ENCODE measurements around the gene ASCL5. TPM values are rescaled to one million over a fixed set of nuclear protein-coding genes. Genes with fewer than 3 reads are reported as not detected.

The ASCL5 gene
- total and polyA plus RNA-seq, 10 of the 15 experiments (the other 5 are each of a cell fraction or from before 2014, with no cell fraction given), result 0.04 TPM; not detected in 9

DNA sequence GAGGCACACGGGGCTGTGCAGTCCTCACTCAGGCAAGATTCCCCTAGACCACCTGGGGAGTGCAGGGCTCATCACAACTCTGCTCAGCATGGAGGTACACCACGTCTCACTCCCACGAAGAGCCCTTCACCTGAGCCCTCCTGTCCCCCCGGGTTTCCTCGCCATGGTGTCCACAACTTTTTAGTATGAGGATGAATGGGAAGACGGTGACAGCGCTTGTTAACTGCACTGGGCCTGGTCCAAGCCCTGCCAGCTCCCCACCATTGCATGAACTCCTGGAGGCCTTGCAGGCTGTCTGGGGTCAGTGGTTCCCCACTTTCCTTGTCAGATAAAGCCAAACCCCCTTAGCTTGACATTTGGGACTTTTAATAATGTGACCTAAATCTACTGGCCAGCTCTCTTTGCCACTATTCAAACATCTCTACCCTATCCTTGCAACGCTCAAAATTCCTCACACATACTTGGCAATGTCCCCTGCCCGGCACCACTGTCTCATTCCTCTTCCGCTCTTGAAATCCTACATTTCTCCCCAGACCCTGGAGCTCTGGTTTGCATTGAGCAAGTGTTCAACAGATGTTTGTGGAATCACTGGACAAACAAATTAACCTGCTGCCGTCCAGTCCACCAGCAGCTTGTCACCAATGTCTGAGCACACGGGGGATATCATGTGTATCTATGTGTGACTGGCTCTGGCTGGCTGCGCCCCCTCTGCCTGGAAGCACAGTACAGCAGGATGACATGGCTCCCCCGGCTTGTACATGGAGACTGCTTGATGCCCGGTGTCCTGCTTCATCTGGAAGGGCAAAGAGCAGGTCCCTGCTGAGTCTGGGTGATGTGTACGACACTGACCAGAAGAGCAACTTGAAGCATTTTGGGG lies 16.1 kb upstream of the ASCL5 start:
- BruUV-seq (replicated peaks), result no TSS peak
- H3K79me2 ChIP-seq (ENCODE audit: control insufficient read depth, insufficient read depth, low read length), result no peaks in the 10 kb centered on the region
- H3K4me1 ChIP-seq (ENCODE audit: control insufficient read depth, insufficient read depth, low read length), result no peaks in the 10 kb centered on the region
- in situ Hi-C loops (cut with MboI), result no loop called here
- no peak overlapping the region for H3K4me3 ChIP-seq
- 88% methylated on average over 16 of the region's 16 CpGs for WGBS (ENCODE audit: insufficient coverage, insufficient replicate concordance, low lambda C conversion rate, missing lambda C conversion rate)
- ATAC-seq, result no peak
- TF ChIP-seq ETV6 (conservative IDR thresholded peaks at IDR 0.05 in 1 of 2, IDR thresholded peaks at IDR 0.05 in 1 of 2; ENCODE audit: borderline replicate concordance in 1 of 2, low read depth in 1 of 2) (no peak), E2F8 (IDR thresholded peaks at IDR 0.05; ENCODE audit: low read depth, partially characterized antibody) (no peak), NRF1 (conservative IDR thresholded peaks at IDR 0.05; ENCODE audit: low read depth, low read length) (no peak), PAX8 (IDR thresholded peaks at IDR 0.05) (no peak), ZBED1 (IDR thresholded peaks at IDR 0.05; ENCODE audit: borderline replicate concordance) (no peak), PML (IDR thresholded peaks at IDR 0.05; ENCODE audit: low read length) (no peak), IRF4 (IDR thresholded peaks at IDR 0.05; ENCODE audit: low read depth, low read length) (no peak)
- ChIA-PET RAD21 (ENCODE audit: unreplicated experiment) (no interaction called here), CTCF (interaction anchor here (1.2 kb wide), 1 partner anchor 24 kb away, joined by 5 read pairs; no protein-coding TSS in a partner anchor), POLR2A (no interaction called here), SMC1A (ENCODE audit: uncharacterized antibody, unreplicated experiment) (no interaction called here)
- no peaks in the 10 kb centered on the region; the same call in 1 of the 2 replicates for H4K20me1 ChIP-seq (ENCODE audit: control insufficient read depth, insufficient read depth)
- peaks cover 4% of the 10 kb centered on the region in 2 experiments; a peak in 3 of 4 replicates for H3K36me3 ChIP-seq (ENCODE audit: control insufficient read depth in 2 of 2, insufficient read depth in 2 of 2, low read length in 1 of 2)
- no peak for FAIRE-seq
- DNase-seq (ENCODE audit: low read depth, low spot score), result no peak
- H3K27me3 ChIP-seq (replicated peaks in 1 of 2; ENCODE audit: control insufficient read depth in 2 of 2, insufficient read depth in 2 of 2, low read length in 1 of 2), result no peaks in the 10 kb centered on the region
- H3K9me3 ChIP-seq (replicated peaks; ENCODE audit: control insufficient read depth, insufficient read depth, low read length), result no peaks in the 10 kb centered on the region
- intact Hi-C loops (cut with micrococcal nuclease; ENCODE audit: unreplicated experiment), result no loop called here
- H3K9ac ChIP-seq (ENCODE audit: control insufficient read depth, insufficient read depth, low read length), result no peak overlapping the region
- H3K27ac ChIP-seq (ENCODE audit: control insufficient read depth, insufficient read depth), result no peak overlapping the region
- no peak overlapping the region for H3K4me2 ChIP-seq (ENCODE audit: control insufficient read depth, insufficient read depth)
- H2AFZ ChIP-seq (ENCODE audit: control insufficient read depth, low read depth, low read length), result no peak overlapping the region
